ENCODE results near the gene SLC25A19.

Gene SLC25A19

GRCh38 chr17:75334723-75335122 lies 45.5 kb upstream of the SLC25A19 start:
- peaks cover 92% of the 10 kb centered on the region for H3K79me2 ChIP-seq (ENCODE audit: control insufficient read depth, low read length)
- H3K4me1 ChIP-seq (ENCODE audit: control insufficient read depth, low read length) = peaks cover 36% of the 10 kb centered on the region
- H3K9me2 ChIP-seq (replicated peaks; ENCODE audit: control insufficient read depth, low read length) = no peaks in the 10 kb centered on the region
- TF ChIP-seq CTCF (IDR thresholded peaks at IDR 0.05; ENCODE audit: low read depth, low read length, poor library complexity, severe bottlenecking) (no peak), EZH2phosphoT487 (IDR thresholded peaks at IDR 0.05; ENCODE audit: borderline replicate concordance, low read length) (no peak)
- no peak overlapping the region for H3K27ac ChIP-seq (ENCODE audit: low read depth, low read length)
- peaks cover 58% of the 10 kb centered on the region for H3K36me3 ChIP-seq (ENCODE audit: control insufficient read depth, low read length)
- H3F3A ChIP-seq (ENCODE audit: control insufficient read depth, insufficient read depth) = peaks cover 13% of the 10 kb centered on the region; the same call in 1 of the 2 replicates
- peaks cover 5% of the 10 kb centered on the region; the same call in 1 of the 2 replicates for H4K20me1 ChIP-seq (ENCODE audit: control insufficient read depth, insufficient read depth, low read depth, low read length)
- H3K4me3 ChIP-seq (ENCODE audit: low read length) = no peak overlapping the region
- no peaks in the 10 kb centered on the region for H3K27me3 ChIP-seq (ENCODE audit: control insufficient read depth, low read length)
- no peak overlapping the region for H3K4me2 ChIP-seq (ENCODE audit: low read length)
- H3K9me3 ChIP-seq (ENCODE audit: control insufficient read depth, insufficient read depth, low read length) = no peaks in the 10 kb centered on the region

- H3K4me2 ChIP-seq (ENCODE audit: low read length) = no peak overlapping the region
- H3K27ac ChIP-seq (ENCODE audit: low read depth, low read length) = no peak overlapping the region
- H3K27me3 ChIP-seq (ENCODE audit: control insufficient read depth, low read length) = no peaks in the 10 kb centered on the region
Measured at GRCh38 chr17:75331671-75332070, 42.4 kb upstream of the SLC25A19 start.

GRCh38 chr17:75327757-75328156 lies 38.5 kb upstream of the SLC25A19 start:
- Histone ChIP-seq H3K27ac (ENCODE audit: low read depth, low read length) (no peak overlapping the region), H3K79me2 (ENCODE audit: control insufficient read depth, low read length) (peaks cover 67% of the 10 kb centered on the region), H3F3A (ENCODE audit: control insufficient read depth, insufficient read depth) (peaks cover 29% of the 10 kb centered on the region), H3K4me3 (ENCODE audit: low read length) (no peak overlapping the region), H3K9me3 (ENCODE audit: control insufficient read depth, insufficient read depth, low read length) (no peaks in the 10 kb centered on the region), H3K9me2 (replicated peaks; ENCODE audit: control insufficient read depth, low read length) (no peaks in the 10 kb centered on the region), H4K20me1 (ENCODE audit: control insufficient read depth, insufficient read depth, low read depth, low read length) (no peaks in the 10 kb centered on the region), H3K27me3 (ENCODE audit: control insufficient read depth, low read length) (no peaks in the 10 kb centered on the region), H3K36me3 (ENCODE audit: control insufficient read depth, low read length) (peaks cover 65% of the 10 kb centered on the region), H3K4me1 (ENCODE audit: control insufficient read depth, low read length) (peaks cover 36% of the 10 kb centered on the region), H3K4me2 (ENCODE audit: low read length) (no peak overlapping the region)
- TF ChIP-seq EZH2phosphoT487 (IDR thresholded peaks at IDR 0.05; ENCODE audit: borderline replicate concordance, low read length) (no peak), CTCF (IDR thresholded peaks at IDR 0.05; ENCODE audit: low read depth, low read length, poor library complexity, severe bottlenecking) (no peak)

More at GRCh38 chr17:75331671-75332070, 42.4 kb upstream of the SLC25A19 start:
- Histone ChIP-seq H3K9me3 (ENCODE audit: control insufficient read depth, insufficient read depth, low read length) (no peaks in the 10 kb centered on the region), H3F3A (ENCODE audit: control insufficient read depth, insufficient read depth) (peaks cover 11% of the 10 kb centered on the region), H4K20me1 (ENCODE audit: control insufficient read depth, insufficient read depth, low read depth, low read length) (peaks cover 5% of the 10 kb centered on the region; the same call in 1 of the 2 replicates), H3K9me2 (replicated peaks; ENCODE audit: control insufficient read depth, low read length) (no peaks in the 10 kb centered on the region), H3K79me2 (ENCODE audit: control insufficient read depth, low read length) (peaks cover 83% of the 10 kb centered on the region), H3K4me1 (ENCODE audit: control insufficient read depth, low read length) (peaks cover 14% of the 10 kb centered on the region), H3K4me3 (ENCODE audit: low read length) (no peak overlapping the region), H3K36me3 (ENCODE audit: control insufficient read depth, low read length) (peaks cover 53% of the 10 kb centered on the region)
- TF ChIP-seq EZH2phosphoT487 (IDR thresholded peaks at IDR 0.05; ENCODE audit: borderline replicate concordance, low read length) (no peak), CTCF (IDR thresholded peaks at IDR 0.05; ENCODE audit: low read depth, low read length, poor library complexity, severe bottlenecking) (no peak)

All from DOHH2 (cell line).